Ovary (tissue), 9 donors: ENCODE data around the gene ILDR2. TPM values are rescaled to one million over a fixed set of nuclear protein-coding genes. Genes with fewer than 3 reads are reported as not detected.

Source experiments
- DNase-seq, 5 donors: peaks; one replicate each; pipeline ENCODE4 v3.0.0-alpha.2; 2019 to 2020
- H3K27ac ChIP-seq, 2 donors: fragments of 200-600 bp; one replicate each; pipeline versions ENCODE4 v1.5.1 to v1.8.0; 2019 to 2022
- H3K27me3 ChIP-seq: fragments of 200-600 bp; one replicate; pipeline ENCODE4 v1.8.0; 2022
- H3K36me3 ChIP-seq: fragments of 200-600 bp; sonication (generic); one replicate; pipeline ENCODE4 v1.5.1; 2019
- H3K4me1 ChIP-seq: one replicate; pipeline ENCODE4 v1.8.1; 2013; ENCODE audit warnings: mild to moderate bottlenecking, moderate library complexity; ENCODE audit not compliant: insufficient read depth
- H3K4me3 ChIP-seq: fragments of 200-600 bp; sonication (generic); one replicate; pipeline ENCODE4 v1.5.1; 2017
- H3K9me3 ChIP-seq, 2 donors: fragments of 200-600 bp in 1 of 2; sonication (generic) in 1 of 2; one replicate each; pipeline versions ENCODE4 v1.5.1 to v1.8.1; 2013 to 2019; ENCODE audit warnings: mild to moderate bottlenecking in 1 of 2, moderate library complexity in 1 of 2
- EP300 ChIP-seq: sonication (generic); formaldehyde crosslinking; IDR thresholded peaks from one replicate; pipeline ENCODE4 v1.6.1; 2017; ENCODE audit warnings: antibody characterized with exemption
- POLR2A ChIP-seq: fragments of 450-650 bp; IDR thresholded peaks from one replicate; pipeline ENCODE4 v1.6.1; 2017; ENCODE audit warnings: antibody characterized with exemption, mild to moderate bottlenecking, moderate library complexity
- WGBS, 3 donors: extraction: QIAGEN DNeasy Blood & Tissue Kit in 1 of 3; methylation state at CpG; one replicate each; pipeline versions ENCODE4 v1.1.5 to v1.1.7; 2013 to 2017; 5-methylcytosine and 5-hydroxymethylcytosine counted together
- intact Hi-C, 4 donors: fragments of 100-400 bp; cut with DNase I; formaldehyde crosslinking; loops; one replicate each; pipeline versions ENCODE4 v1.11.0 to v1.15.1; 2022 to 2023
- polyA plus RNA-seq, 2 donors: library from polyadenylated mRNA; stranded (reverse); fragments of 200-250 nt in 1 of 2; fragments of 350-450 nt in 1 of 2; fragmentation: Illumina TruSeq in 1 of 2; extraction: RNeasy Lipid Tissue Mini Kit (QIAGEN cat#74804) in 1 of 2; gene quantifications; one replicate each; pipeline ENCODE4 v1.2.3, GENCODE V29; 2013 to 2014
- total RNA-seq, 7 donors: library from RNA; depleted of rRNA in 2 of 7; stranded (reverse); fragments of >200 nt in 2 of 7; fragmentation: NEBNext Ultra II Directional in 3 of 7; extraction: Animal tissue kit (Norgen Biotek cat#: 25700) in 3 of 7; gene quantifications; one replicate each; pipeline versions ENCODE4 v1.1.0 to v1.2.4, GENCODE V29; 2016 to 2023
- TF ChIP-seq, protein P1 (sequence below), 3 donors: fragments of 450-650 bp in 2 of 3; fragments of 200-600 bp in 1 of 3; IDR thresholded peaks; one replicate each; pipeline versions ENCODE4 v1.5.1 to v1.8.0; 2016 to 2022; ENCODE audit warnings: antibody characterized with exemption in 3 of 3, mild to moderate bottlenecking in 1 of 3
- donor health status: DM: no; HTN: no; CAD: no; lungs with moderate emphysema.
- donor health status: DM: no; HTN: no; CAD: no.
- donor health status: Bipolar disorder and iron deficiency.
- donor health status: DM: yes; HTN: yes; CAD: no.
- donor health status: DM: no; HTN: no; CAD: no.
- donor health status: DM: yes; HTN: yes; CAD: no.

ILDR2 gene
- total and polyA plus RNA-seq, 9 donors, result 0.15 to 13.0 (median 0.45) TPM

DNA sequence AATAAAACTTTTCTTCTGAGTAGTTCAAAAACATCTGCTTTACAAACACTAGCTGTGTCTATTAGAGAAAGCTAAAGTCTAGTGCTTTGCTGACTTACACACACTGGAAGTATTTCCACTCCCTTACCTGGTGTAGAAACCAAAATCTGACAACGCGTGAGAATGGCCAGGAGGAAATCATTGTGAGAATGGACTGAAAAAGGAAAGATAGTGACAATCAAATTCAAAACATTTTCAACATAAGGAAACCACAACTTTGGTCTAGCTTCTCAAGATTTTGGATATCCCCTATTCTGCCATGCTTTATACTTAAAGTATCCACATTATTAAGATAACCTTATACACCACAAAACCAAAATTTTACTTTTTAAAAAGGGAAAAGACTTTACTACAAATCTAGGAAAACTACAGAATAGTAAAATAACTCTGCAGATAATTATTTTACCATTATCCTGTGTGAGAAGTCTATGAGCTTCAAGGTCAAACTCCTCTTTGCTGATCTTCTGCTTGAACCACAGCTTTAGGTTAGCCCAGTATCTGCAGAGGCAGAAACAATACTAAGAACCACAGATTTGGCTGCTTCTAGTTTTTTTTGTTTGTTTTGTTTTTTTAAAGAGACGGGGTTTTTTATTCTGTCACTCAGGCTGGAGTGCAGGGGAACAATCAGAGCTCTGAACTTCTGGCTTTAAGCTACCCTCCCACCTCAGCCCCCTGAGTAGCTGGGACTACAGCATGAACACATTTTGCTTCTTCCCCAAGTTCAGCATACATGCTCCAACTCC is 105.8 kb downstream of the ILDR2 start:
- TF ChIP-seq POLR2A (no peak), EP300 (no peak)
- TF ChIP-seq, protein P1, sequence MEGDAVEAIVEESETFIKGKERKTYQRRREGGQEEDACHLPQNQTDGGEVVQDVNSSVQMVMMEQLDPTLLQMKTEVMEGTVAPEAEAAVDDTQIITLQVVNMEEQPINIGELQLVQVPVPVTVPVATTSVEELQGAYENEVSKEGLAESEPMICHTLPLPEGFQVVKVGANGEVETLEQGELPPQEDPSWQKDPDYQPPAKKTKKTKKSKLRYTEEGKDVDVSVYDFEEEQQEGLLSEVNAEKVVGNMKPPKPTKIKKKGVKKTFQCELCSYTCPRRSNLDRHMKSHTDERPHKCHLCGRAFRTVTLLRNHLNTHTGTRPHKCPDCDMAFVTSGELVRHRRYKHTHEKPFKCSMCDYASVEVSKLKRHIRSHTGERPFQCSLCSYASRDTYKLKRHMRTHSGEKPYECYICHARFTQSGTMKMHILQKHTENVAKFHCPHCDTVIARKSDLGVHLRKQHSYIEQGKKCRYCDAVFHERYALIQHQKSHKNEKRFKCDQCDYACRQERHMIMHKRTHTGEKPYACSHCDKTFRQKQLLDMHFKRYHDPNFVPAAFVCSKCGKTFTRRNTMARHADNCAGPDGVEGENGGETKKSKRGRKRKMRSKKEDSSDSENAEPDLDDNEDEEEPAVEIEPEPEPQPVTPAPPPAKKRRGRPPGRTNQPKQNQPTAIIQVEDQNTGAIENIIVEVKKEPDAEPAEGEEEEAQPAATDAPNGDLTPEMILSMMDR (IDR thresholded peaks at IDR 0.05), result no peak
- DNase-seq, result no peak
- 51 to 60% (median 58%) methylated on average over 3 of the region's 3 CpGs for WGBS, 3 donors
- no peak overlapping the region for H3K27ac ChIP-seq
- no peaks in the 10 kb centered on the region for H3K27me3 ChIP-seq
- intact Hi-C loops, result no loop called here
- H3K36me3 ChIP-seq, result no peaks in the 10 kb centered on the region
- no peaks in the 10 kb centered on the region for H3K9me3 ChIP-seq
- no peaks in the 10 kb centered on the region for H3K4me1 ChIP-seq
- H3K4me3 ChIP-seq, result no peak overlapping the region

DNA sequence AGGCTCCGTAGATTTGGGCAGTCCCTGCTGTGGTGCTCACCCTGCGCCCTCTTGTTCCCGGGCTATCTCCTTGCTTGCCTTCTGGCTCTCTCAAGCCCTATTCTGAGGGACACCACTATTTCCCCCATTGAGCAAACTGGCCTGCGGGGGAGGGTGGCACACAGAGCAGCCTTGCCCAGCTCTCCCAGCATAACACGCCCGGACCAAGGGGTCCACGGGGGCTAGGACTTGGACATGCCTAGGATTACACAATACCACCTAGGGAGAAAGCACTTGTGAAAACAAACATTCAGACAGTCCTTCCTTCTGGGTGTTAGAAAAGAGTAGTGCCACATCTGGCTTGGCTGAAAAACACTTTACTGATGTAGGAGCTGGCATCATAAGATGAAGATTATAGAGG is 106.7 kb downstream of the ILDR2 start:
- Histone ChIP-seq H3K4me1 (no peaks in the 10 kb centered on the region), H3K9me3 (no peaks in the 10 kb centered on the region), H3K27ac (no peak overlapping the region), H3K4me3 (no peak overlapping the region), H3K27me3 (no peaks in the 10 kb centered on the region), H3K36me3 (no peaks in the 10 kb centered on the region)
- no peak for DNase-seq
- intact Hi-C loops, result no loop called here
- TF ChIP-seq POLR2A (no peak), EP300 (no peak)
- TF ChIP-seq, protein P1 (IDR thresholded peaks at IDR 0.05), result no peak
- 80 to 82% (median 80%) methylated on average over 7 of the region's 7 CpGs for WGBS, 3 donors

DNA sequence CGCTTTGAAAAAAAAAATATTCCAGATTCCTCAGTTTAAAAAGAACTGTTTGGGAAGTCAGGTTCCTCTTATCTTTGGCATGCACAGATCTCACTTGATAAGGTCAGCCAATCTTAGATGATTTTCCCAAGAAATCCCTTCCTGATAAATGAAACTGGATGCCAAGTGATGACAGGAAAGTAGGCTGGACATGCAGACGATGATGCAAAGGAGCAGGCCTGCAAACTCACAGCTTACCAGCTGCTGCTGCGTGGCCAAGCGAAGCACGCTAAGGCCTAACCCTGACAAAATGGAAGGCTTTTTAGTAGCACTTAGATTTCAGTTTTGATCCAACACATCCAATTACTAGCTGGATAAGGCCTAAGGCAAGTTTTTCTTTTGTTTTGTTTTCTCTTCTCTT is 109.4 kb downstream of the ILDR2 start:
- Histone ChIP-seq H3K9me3 (no peaks in the 10 kb centered on the region), H3K27ac (no peak overlapping the region), H3K27me3 (no peaks in the 10 kb centered on the region), H3K4me3 (no peak overlapping the region), H3K4me1 (no peaks in the 10 kb centered on the region), H3K36me3 (no peaks in the 10 kb centered on the region)
- 79 to 85% (median 84%) methylated on average over 5 of the region's 5 CpGs for WGBS, 3 donors
- DNase-seq, result no peak
- intact Hi-C loops, result no loop called here
- TF ChIP-seq, protein P1 (IDR thresholded peaks at IDR 0.05), result no peak
- TF ChIP-seq EP300, result no peak
- no peak for TF ChIP-seq POLR2A

DNA sequence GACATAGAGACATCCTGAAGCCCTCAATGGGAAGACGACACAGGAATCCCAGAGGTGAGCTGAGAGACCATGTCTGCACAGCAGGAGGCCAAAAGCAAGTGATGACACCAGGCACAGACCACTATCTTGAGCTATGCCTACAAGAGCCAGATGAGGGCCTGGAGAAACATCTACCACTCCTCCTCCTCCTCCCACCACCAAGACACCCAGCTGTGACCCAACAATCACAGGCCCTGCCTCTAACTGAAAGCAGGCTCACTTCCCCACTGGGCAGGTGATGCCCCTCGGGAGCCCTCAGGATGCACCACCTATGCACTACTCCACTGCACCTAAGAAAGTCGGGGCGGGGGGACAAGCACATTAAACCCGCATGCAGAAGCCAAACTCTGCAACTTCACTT is 115.7 kb downstream of the ILDR2 start:
- H3K27ac ChIP-seq, result no peak overlapping the region
- no peaks in the 10 kb centered on the region for H3K9me3 ChIP-seq
- H3K36me3 ChIP-seq, result no peaks in the 10 kb centered on the region
- no peak for TF ChIP-seq EP300
- no peak for TF ChIP-seq POLR2A
- TF ChIP-seq, protein P1 (IDR thresholded peaks at IDR 0.05), result no peak
- no peaks in the 10 kb centered on the region for H3K27me3 ChIP-seq
- DNase-seq, result no peak
- 71 to 85% (median 78%) methylated on average over 5 of the region's 5 CpGs for WGBS, 3 donors
- no peak overlapping the region for H3K4me3 ChIP-seq
- H3K4me1 ChIP-seq, result peaks cover 2% of the 10 kb centered on the region
- intact Hi-C loops, result no loop called here
